Stimulated activated CD4-positive, alpha-beta T cell treated with anti-CD3 and anti-CD28 coated beads, Interleukin-4, amount 100 ng/mL, for 48 hours (primary cell): ENCODE measurements around the gene HDAC4.

ENCODE experiments used
- DNase-seq, 2 donors: peaks; one replicate each; pipeline ENCODE4 v3.0.0-alpha.2; 2020; ENCODE audit warnings: low read depth in 2 of 2

Gene HDAC4

GRCh38 chr2:239202343-239202742, 198.5 kb downstream of the HDAC4 start:
- DNase-seq: no peak

- no peak for DNase-seq
Observed at GRCh38 chr2:239201884-239202283, 198.9 kb downstream of the HDAC4 start.

GRCh38 chr2:239201531-239201876, 199.3 kb downstream of the HDAC4 start:
- no peak for DNase-seq

- no peak for DNase-seq
Observed at GRCh38 chr2:239200646-239201530, 199.9 kb downstream of the HDAC4 start.

GRCh38 chr2:239199041-239199768, 201.6 kb downstream of the HDAC4 start:
- DNase-seq: no peak

GRCh38 chr2:239198221-239198620, 202.6 kb downstream of the HDAC4 start:
- DNase-seq: no peak

GRCh38 chr2:239197146-239197545, 203.7 kb downstream of the HDAC4 start:
- no peak for DNase-seq

GRCh38 chr2:239196474-239197021, 204.3 kb downstream of the HDAC4 start:
- no peak for DNase-seq

- no peak for DNase-seq
Observed at GRCh38 chr2:239195992-239196391, 204.8 kb downstream of the HDAC4 start.

GRCh38 chr2:239195318-239195871, 205.4 kb downstream of the HDAC4 start:
- no peak for DNase-seq

- DNase-seq: no peak
Observed at GRCh38 chr2:239194731-239195317, 206.0 kb downstream of the HDAC4 start.

- DNase-seq: no peak
Observed at GRCh38 chr2:239193925-239194677, 206.7 kb downstream of the HDAC4 start.

- DNase-seq: no peak
Observed at GRCh38 chr2:239193401-239193811, 207.4 kb downstream of the HDAC4 start.

- DNase-seq: no peak
Observed at GRCh38 chr2:239192975-239193374, 207.8 kb downstream of the HDAC4 start.

GRCh38 chr2:239192456-239192855, 208.4 kb downstream of the HDAC4 start:
- DNase-seq: no peak

- DNase-seq: no peak
Observed at GRCh38 chr2:239190921-239191885, 209.6 kb downstream of the HDAC4 start.

GRCh38 chr2:239190361-239190760, 210.5 kb downstream of the HDAC4 start:
- no peak for DNase-seq

- no peak for DNase-seq
Observed at GRCh38 chr2:239189711-239190131, 211.1 kb downstream of the HDAC4 start.

- DNase-seq: no peak
Observed at GRCh38 chr2:239188536-239188935, 212.3 kb downstream of the HDAC4 start.
